DMS 273 (cell line): ENCODE results near the gene SCAND1.

Experiments used
- DNase-seq: peaks from one replicate; lab custom pipeline; 2025; ENCODE audit not compliant: unreplicated experiment; lab: John Stamatoyannopoulos, UW

Gene SCAND1

DNA sequence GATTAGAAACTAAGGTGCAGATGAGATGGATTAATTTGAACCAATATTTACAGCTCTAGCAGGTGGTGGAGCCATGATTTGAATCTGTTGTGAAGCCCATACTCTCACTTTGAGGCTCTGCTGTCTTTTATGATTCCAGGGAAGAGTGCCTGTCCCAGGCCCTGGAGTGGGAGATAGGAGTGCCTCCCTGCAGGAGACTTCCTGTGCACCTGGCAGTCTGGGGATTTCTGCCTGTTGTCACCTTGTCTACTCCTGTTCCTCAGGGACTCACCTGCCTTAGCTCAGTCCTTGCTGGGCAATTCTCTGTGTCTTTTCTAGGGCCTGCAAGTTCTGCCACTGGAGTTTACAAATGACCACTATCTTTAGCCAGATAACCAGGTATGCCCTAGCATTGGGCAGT lies 46.3 kb downstream of the SCAND1 start:
- DNase-seq: no peak

DNA sequence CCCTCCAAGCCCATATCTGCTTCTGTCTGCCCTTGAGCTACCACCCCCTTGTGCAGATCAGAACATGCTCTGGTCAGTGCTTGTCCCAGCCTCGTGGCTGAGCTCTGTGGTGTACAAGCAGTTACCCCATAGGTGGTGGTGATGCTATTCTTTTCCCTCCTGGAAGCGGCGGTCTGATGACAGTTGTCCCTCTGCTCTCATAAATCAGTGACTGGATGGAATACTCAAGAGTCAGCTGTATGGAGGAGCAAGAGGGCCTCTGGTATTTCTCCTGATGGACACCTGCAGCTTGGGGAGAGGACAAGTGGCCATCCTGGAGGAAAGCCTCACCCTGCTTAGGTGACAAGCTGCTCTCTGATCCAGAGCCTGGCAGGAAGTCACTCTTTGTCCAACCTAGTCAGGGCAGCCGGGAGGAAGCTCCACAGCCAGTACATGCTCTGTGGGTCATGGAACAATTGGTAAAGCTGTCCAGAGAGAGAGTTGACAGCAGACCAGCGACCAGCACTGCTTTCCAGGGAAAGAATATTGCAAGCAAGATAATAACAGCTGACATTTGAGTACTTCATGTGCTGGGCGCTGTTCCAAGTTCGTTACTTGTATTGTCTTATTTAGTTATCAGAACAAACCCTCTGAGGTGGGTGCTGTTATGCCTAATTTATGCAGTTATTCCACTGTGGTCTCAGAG lies 47.1 kb downstream of the SCAND1 start:
- DNase-seq: no peak

DNA sequence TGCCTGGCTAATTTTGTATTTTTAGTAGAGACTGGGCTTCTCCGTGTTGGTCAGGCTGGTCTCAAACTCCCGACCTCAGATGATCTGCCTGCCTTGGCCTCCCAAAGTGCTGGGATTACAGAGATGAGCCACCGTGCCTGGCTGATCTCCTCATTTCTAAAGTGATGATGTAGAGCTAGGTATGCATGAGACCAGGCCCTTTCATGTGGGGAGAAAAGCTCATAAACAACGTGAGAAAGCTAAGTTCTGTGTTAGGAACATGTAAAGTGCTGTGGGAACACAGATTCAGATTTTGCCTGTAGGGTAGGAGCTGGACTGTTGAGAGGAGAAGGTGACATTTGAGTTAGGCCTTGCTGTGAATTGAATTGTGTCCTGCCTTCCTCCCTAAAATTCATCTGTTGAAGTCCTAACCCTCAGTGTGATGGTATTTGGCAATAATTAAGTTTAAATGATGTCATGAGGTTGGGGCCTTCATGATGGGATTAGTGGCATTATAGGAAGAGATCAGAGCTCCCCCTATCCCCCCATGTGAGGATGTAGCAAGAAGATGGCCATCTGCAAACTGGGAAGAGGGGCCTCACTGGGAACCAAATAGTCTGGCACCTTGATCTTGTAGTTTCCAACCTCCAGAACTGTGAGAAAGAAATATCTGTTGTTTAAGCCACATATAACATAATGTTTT lies 49.2 kb downstream of the SCAND1 start:
- no peak for DNase-seq

- DNase-seq: no peak
Observed at GRCh38 chr20:35903843-35904242, 50.5 kb downstream of the SCAND1 start.
